ENCODE measurements around the gene NGEF. TPM values are rescaled to one million over a fixed set of nuclear protein-coding genes. Genes with fewer than 3 reads are reported as not detected.

The NGEF gene
- 14.9 and 16.0 TPM in 2 replicates for total RNA-seq

GRCh38 chr2:233013027-233013461 lies at the start of gene NGEF:
NGEF (minus strand) TSS chr2:233013256; CDS start chr2:232974890, 38,366 bp downstream.

GRCh38 chr2:233059797-233060500 lies 46.9 kb upstream of the NGEF start, which contains the start of gene INPP5D:
INPP5D (plus strand) TSS chr2:233060342; CDS start chr2:233060479, 137 bp downstream.

DNA sequence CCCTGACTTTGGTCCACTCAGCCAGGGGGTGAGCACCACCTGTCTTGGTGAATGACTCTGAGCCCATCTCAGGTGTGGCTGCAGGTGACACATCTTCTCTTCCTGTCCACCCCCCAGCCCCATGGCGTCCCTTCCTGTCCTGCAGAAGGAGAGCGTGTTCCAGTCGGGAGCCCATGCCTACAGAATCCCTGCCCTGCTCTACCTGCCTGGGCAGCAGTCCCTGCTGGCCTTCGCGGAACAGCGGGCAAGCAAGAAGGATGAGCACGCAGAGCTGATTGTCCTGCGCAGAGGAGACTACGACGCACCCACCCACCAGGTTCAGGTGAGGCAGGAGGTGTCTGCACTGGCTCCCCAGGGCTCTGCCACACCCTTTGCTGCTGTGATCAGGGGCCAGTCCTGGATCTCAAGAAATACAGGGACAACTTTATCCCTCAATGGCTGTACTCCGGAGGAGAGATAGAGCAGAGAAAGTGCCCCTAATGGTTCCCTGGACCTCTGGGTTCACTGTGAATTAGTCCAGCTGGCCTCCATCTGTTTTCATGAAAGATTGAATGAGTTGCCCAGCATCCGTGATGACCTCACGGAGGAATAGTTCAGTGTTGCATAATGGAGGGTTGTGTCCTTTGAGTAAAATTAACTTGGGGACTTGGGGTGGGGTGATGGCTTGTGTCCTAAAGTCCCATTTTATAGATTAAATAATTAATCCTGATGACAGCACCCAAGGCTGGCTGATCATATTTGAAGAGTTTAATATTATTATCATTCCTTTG lies 19.7 kb upstream of the NGEF start, which contains the start of gene NEU2:
Gene NEU2, plus strand, starts transcription at position 122 of the 770 bp plus-strand sequence. Its CDS starts 0 bp downstream, at position 122.

GRCh38 chr2:232870018-232870765 lies 142.9 kb downstream of the NGEF start, which contains the start of gene SNORC:
SNORC (plus strand) TSS chr2:232870264; CDS start chr2:232870342, 78 bp downstream.

Other genes starting within 250 kb of the NGEF start
- 0.12 TPM in 1 of 2 replicates, not detected in the other for gene KCNJ13, start 236.7 kb downstream of the NGEF start, total RNA-seq
- gene SNORC, start 143.0 kb downstream of the NGEF start, total RNA-seq, result 0.66 and 0.93 TPM in 2 replicates
- gene NEU2, start 19.4 kb upstream of the NGEF start, total RNA-seq, result not detected in 2 replicates
- gene INPP5D, start 47.1 kb upstream of the NGEF start, total RNA-seq, result 0.53 and 0.56 TPM in 2 replicates
- 31.3 and 31.6 TPM in 2 replicates for gene ATG16L1, start 238.4 kb upstream of the NGEF start, total RNA-seq

Measured in aortic smooth muscle cell (primary cell).